Ovary (tissue), 9 donors: ENCODE data around the gene ARNT2. TPM values are rescaled to one million over a fixed set of nuclear protein-coding genes. Genes with fewer than 3 reads are reported as not detected.

Experiments used
- DNase-seq, 5 donors: peaks; one replicate each; pipeline ENCODE4 v3.0.0-alpha.2; 2019 to 2020
- H3K27ac ChIP-seq, 2 donors: fragments of 200-600 bp; one replicate each; pipeline versions ENCODE4 v1.5.1 to v1.8.0; 2019 to 2022
- H3K27me3 ChIP-seq: fragments of 200-600 bp; one replicate; pipeline ENCODE4 v1.8.0; 2022
- H3K36me3 ChIP-seq: fragments of 200-600 bp; sonication (generic); one replicate; pipeline ENCODE4 v1.5.1; 2019
- H3K4me1 ChIP-seq: one replicate; pipeline ENCODE4 v1.8.1; 2013; ENCODE audit warnings: mild to moderate bottlenecking, moderate library complexity; ENCODE audit not compliant: insufficient read depth
- H3K4me3 ChIP-seq: fragments of 200-600 bp; sonication (generic); one replicate; pipeline ENCODE4 v1.5.1; 2017
- H3K9me3 ChIP-seq, 2 donors: fragments of 200-600 bp in 1 of 2; sonication (generic) in 1 of 2; one replicate each; pipeline versions ENCODE4 v1.5.1 to v1.8.1; 2013 to 2019; ENCODE audit warnings: mild to moderate bottlenecking in 1 of 2, moderate library complexity in 1 of 2
- EP300 ChIP-seq: sonication (generic); formaldehyde crosslinking; IDR thresholded peaks from one replicate; pipeline ENCODE4 v1.6.1; 2017; ENCODE audit warnings: antibody characterized with exemption
- POLR2A ChIP-seq: fragments of 450-650 bp; IDR thresholded peaks from one replicate; pipeline ENCODE4 v1.6.1; 2017; ENCODE audit warnings: antibody characterized with exemption, mild to moderate bottlenecking, moderate library complexity
- WGBS, 3 donors: extraction: QIAGEN DNeasy Blood & Tissue Kit in 1 of 3; methylation state at CpG; one replicate each; pipeline versions ENCODE4 v1.1.5 to v1.1.7; 2013 to 2017; 5-methylcytosine and 5-hydroxymethylcytosine counted together
- intact Hi-C, 4 donors: fragments of 100-400 bp; cut with DNase I; formaldehyde crosslinking; loops; one replicate each; pipeline versions ENCODE4 v1.11.0 to v1.15.1; 2022 to 2023
- polyA plus RNA-seq, 2 donors: library from polyadenylated mRNA; stranded (reverse); fragments of 200-250 nt in 1 of 2; fragments of 350-450 nt in 1 of 2; fragmentation: Illumina TruSeq in 1 of 2; extraction: RNeasy Lipid Tissue Mini Kit (QIAGEN cat#74804) in 1 of 2; gene quantifications; one replicate each; pipeline ENCODE4 v1.2.3, GENCODE V29; 2013 to 2014
- total RNA-seq, 7 donors: library from RNA; depleted of rRNA in 2 of 7; stranded (reverse); fragments of >200 nt in 2 of 7; fragmentation: NEBNext Ultra II Directional in 3 of 7; extraction: Animal tissue kit (Norgen Biotek cat#: 25700) in 3 of 7; gene quantifications; one replicate each; pipeline versions ENCODE4 v1.1.0 to v1.2.4, GENCODE V29; 2016 to 2023
- TF ChIP-seq, protein P1 (sequence below), 3 donors: fragments of 450-650 bp in 2 of 3; fragments of 200-600 bp in 1 of 3; IDR thresholded peaks; one replicate each; pipeline versions ENCODE4 v1.5.1 to v1.8.0; 2016 to 2022; ENCODE audit warnings: antibody characterized with exemption in 3 of 3, mild to moderate bottlenecking in 1 of 3
- donor health status: DM: no; HTN: no; CAD: no; lungs with moderate emphysema.
- donor health status: DM: no; HTN: no; CAD: no.
- donor health status: Bipolar disorder and iron deficiency.
- donor health status: DM: yes; HTN: yes; CAD: no.
- donor health status: DM: no; HTN: no; CAD: no.
- donor health status: DM: yes; HTN: yes; CAD: no.

The ARNT2 gene
- total and polyA plus RNA-seq, 9 donors, result 11.0 to 20.5 (median 16.2) TPM

GRCh38 chr15:80467311-80467714 lies 63.1 kb downstream of the ARNT2 start:
- DNase-seq, result no peak
- Histone ChIP-seq H3K4me3 (no peak overlapping the region), H3K27ac (no peak overlapping the region), H3K36me3 (no peaks in the 10 kb centered on the region), H3K4me1 (peaks cover 11% of the 10 kb centered on the region), H3K9me3 (no peaks in the 10 kb centered on the region), H3K27me3 (no peaks in the 10 kb centered on the region)
- TF ChIP-seq EP300, result no peak
- TF ChIP-seq POLR2A, result no peak
- TF ChIP-seq, protein P1, sequence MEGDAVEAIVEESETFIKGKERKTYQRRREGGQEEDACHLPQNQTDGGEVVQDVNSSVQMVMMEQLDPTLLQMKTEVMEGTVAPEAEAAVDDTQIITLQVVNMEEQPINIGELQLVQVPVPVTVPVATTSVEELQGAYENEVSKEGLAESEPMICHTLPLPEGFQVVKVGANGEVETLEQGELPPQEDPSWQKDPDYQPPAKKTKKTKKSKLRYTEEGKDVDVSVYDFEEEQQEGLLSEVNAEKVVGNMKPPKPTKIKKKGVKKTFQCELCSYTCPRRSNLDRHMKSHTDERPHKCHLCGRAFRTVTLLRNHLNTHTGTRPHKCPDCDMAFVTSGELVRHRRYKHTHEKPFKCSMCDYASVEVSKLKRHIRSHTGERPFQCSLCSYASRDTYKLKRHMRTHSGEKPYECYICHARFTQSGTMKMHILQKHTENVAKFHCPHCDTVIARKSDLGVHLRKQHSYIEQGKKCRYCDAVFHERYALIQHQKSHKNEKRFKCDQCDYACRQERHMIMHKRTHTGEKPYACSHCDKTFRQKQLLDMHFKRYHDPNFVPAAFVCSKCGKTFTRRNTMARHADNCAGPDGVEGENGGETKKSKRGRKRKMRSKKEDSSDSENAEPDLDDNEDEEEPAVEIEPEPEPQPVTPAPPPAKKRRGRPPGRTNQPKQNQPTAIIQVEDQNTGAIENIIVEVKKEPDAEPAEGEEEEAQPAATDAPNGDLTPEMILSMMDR (IDR thresholded peaks at IDR 0.05), result no peak
- intact Hi-C loops, result no loop called here
- 75 to 82% (median 79%) methylated on average over 15 to 16 of the region's 16 CpGs for WGBS, 3 donors

GRCh38 chr15:80468796-80469195 lies 64.6 kb downstream of the ARNT2 start:
- no peak for DNase-seq
- WGBS, 3 donors, result 86 to 89% (median 89%) methylated on average over 5 of the region's 5 CpGs
- TF ChIP-seq EP300 (no peak), POLR2A (no peak)
- TF ChIP-seq, protein P1 (IDR thresholded peaks at IDR 0.05), result no peak
- Histone ChIP-seq H3K4me1 (peaks cover 11% of the 10 kb centered on the region), H3K36me3 (no peaks in the 10 kb centered on the region), H3K4me3 (no peak overlapping the region), H3K27me3 (no peaks in the 10 kb centered on the region), H3K27ac (no peak overlapping the region), H3K9me3 (no peaks in the 10 kb centered on the region)
- intact Hi-C loops, result no loop called here

- TF ChIP-seq, protein P1 (IDR thresholded peaks at IDR 0.05), result no peak
- TF ChIP-seq POLR2A, result no peak
- no peak for TF ChIP-seq EP300
- no peaks in the 10 kb centered on the region for H3K4me1 ChIP-seq
- intact Hi-C loops, result no loop called here
- no peaks in the 10 kb centered on the region for H3K36me3 ChIP-seq
- no peak overlapping the region for H3K27ac ChIP-seq
- DNase-seq, result no peak
- H3K4me3 ChIP-seq, result no peak overlapping the region
- H3K27me3 ChIP-seq, result no peaks in the 10 kb centered on the region
- H3K9me3 ChIP-seq, result no peaks in the 10 kb centered on the region
- WGBS, 3 donors, result 91 to 93% (median 93%) methylated on average over 3 of the region's 3 CpGs
Observed at GRCh38 chr15:80471881-80472280, 67.7 kb downstream of the ARNT2 start.

DNA sequence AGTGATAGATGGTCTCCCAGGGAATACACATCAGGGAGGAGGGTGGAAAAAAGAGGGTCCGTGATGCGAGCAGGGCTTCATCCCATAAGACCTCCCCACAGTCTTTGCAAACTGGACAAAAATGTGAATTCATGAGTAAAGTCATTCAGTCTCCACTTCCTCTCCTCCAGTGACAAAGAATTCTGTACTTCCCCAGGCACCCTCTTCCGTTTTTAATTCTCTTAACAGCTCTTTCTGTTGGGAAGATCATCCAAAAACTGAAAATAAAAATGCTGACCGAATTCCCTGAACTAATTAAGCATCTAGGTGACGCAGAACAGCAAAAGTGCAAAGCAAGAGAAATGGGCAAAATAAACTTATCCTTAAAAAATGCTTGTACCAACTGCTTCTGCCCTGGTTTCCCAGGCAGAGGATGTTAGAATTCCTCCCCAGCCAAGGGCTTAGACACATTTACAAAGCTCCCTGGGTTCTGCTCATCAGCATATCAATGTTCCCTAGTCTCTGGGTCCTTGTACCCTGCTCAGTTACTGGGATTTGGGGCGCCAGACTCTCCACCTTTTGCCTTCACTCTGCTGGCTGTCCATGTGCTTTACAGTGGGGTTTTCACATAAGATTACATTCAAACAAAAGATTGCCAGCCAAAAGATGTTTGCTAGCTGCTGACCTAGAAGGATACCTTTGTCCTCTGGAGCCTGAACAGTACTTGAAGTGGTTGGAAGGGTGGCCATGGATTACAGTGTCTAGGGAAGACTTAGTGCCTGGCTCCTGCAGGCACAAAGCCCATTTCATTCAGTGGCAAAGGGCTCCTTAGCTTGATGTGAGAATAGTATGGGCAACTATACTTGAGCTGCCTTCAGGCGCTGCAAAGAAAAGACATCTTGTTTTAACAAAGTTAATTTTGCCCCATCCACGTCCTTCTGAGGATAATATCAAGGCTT lies 69.4 kb downstream of the ARNT2 start:
- Histone ChIP-seq H3K27ac (no peak overlapping the region), H3K4me3 (no peak overlapping the region), H3K36me3 (no peaks in the 10 kb centered on the region), H3K27me3 (no peaks in the 10 kb centered on the region), H3K4me1 (no peaks in the 10 kb centered on the region), H3K9me3 (no peaks in the 10 kb centered on the region)
- DNase-seq, result no peak
- 80 to 85% (median 83%) methylated on average over 8 of the region's 8 CpGs for WGBS, 3 donors
- intact Hi-C loops, result no loop called here
- TF ChIP-seq, protein P1 (IDR thresholded peaks at IDR 0.05), result no peak
- TF ChIP-seq POLR2A (no peak), EP300 (no peak)
